GM10248 (cell line): Measurements from ENCODE around the gene RHBDF2.

Experiments
- CTCF ChIA-PET: fragments of 300-600 bp; sonication (Branson Sonifier 250); formaldehyde crosslinking; extraction: SDS; loops from one replicate; lab custom pipeline; 2021; ENCODE audit warnings: antibody characterized with exemption; lab: Yijun Ruan, JAX
- POLR2A ChIA-PET: fragments of 350-650 bp; sonication (Branson Sonifier 250); formaldehyde crosslinking; extraction: SDS; loops from one replicate; lab custom pipeline; 2020; ENCODE audit warnings: antibody characterized with exemption; lab: Yijun Ruan, JAX
- DNase-seq: peaks from one replicate; pipeline ENCODE4 v3.0.0; 2012; ENCODE audit errors: extremely low spot score
- TF ChIP-seq, protein P1 (sequence below): IDR thresholded peaks from 2 replicates; pipeline ENCODE4 v1.5.1; 2012; ENCODE audit warnings: mild to moderate bottlenecking, low read depth; ENCODE audit errors: extremely low read depth, missing control alignments, control extremely low read depth

The RHBDF2 gene

DNA sequence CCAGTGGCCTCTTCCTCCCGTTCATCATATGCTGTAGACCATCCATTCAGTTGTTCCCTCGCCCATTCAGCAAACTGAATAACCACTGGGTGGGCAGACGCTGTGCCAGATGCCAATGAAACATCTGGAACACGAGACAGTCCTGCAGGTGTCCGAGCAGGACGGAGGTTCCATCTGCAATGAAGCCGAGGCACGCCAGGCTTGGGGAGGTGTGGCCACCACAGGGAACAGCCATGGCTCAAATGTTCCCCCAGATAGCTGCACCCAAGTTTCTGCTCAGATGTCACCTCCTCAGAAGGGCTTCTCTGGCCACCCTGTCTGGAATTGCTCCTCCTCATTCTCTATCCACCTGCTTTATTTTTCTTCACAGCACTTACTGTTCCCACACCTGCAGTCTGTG, 78.8 kb downstream of the RHBDF2 start:
- POLR2A ChIA-PET = no interaction called here
- no peak for DNase-seq
- CTCF ChIA-PET = interaction anchor here (0.8 to 1.9 kb wide), 4 partner anchors 8 to 24 kb away, joined by 3 to 8 read pairs (median 4); no protein-coding TSS in a partner anchor
- TF ChIP-seq, protein P1, sequence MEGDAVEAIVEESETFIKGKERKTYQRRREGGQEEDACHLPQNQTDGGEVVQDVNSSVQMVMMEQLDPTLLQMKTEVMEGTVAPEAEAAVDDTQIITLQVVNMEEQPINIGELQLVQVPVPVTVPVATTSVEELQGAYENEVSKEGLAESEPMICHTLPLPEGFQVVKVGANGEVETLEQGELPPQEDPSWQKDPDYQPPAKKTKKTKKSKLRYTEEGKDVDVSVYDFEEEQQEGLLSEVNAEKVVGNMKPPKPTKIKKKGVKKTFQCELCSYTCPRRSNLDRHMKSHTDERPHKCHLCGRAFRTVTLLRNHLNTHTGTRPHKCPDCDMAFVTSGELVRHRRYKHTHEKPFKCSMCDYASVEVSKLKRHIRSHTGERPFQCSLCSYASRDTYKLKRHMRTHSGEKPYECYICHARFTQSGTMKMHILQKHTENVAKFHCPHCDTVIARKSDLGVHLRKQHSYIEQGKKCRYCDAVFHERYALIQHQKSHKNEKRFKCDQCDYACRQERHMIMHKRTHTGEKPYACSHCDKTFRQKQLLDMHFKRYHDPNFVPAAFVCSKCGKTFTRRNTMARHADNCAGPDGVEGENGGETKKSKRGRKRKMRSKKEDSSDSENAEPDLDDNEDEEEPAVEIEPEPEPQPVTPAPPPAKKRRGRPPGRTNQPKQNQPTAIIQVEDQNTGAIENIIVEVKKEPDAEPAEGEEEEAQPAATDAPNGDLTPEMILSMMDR = no peak

DNA sequence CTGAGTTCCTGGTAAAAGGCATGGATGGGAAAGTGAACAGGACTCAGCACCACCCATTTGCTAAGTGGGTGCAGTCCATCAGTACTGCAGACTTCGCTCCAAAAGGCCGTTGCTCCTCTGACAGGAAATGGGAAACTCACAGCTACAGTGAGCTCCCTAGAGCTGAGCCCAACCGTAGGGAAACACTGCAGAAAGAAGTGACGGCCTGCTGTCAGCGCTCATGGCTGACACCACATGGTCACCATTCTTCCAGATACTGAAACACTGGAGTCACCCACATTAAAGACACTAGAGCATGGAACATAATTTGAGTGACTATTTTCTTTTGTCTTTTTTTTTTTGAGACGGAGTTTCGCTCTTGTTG, 80.2 kb downstream of the RHBDF2 start:
- POLR2A ChIA-PET = no interaction called here
- no peak for DNase-seq
- TF ChIP-seq, protein P1 = no peak
- CTCF ChIA-PET = interaction anchor here (1.1 to 8.5 kb wide), 2 partner anchors 13 to 23 kb away, joined by 3 to 50 read pairs; no protein-coding TSS in a partner anchor
